Stimulated activated CD8-positive, alpha-beta memory T cell treated with anti-CD3 and anti-CD28 coated beads, Interleukin-4, amount 100 ng/mL, for 24 hours (primary cell): ENCODE measurements around the gene ZNF827.

ENCODE experiments used
- DNase-seq: peaks from one replicate; pipeline ENCODE4 v3.0.0-alpha.2; 2020; ENCODE audit warnings: low read depth

Gene ZNF827

GRCh38 chr4:145935253-145936141, 3.1 kb downstream of the ZNF827 start:
- peak; percentile 11 for DNase-seq

- no peak for DNase-seq
These were observed 4.1 kb downstream of the ZNF827 start for GRCh38 chr4:145934434-145935047.

DNA sequence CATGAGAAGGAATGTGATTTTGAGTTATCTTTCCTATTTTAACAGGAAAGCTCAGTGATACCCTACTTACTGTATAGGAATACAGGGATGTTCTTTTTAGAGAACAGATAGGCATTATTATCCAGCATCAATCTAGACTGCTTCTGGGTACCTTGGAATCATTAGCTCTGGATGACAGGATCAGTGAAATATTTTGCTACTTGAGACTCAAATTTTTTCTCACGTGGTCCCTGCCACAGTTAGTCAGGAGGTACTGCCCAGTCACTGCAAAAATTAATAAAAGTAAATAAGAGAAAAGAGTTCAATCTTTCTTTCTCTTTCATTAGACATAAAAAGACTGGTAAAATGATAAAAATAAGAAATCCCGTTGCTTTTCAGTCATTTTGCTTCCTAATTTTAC, 5.5 kb downstream of the ZNF827 start:
- DNase-seq = no peak

- DNase-seq = no peak
These were observed 7.2 kb downstream of the ZNF827 start for GRCh38 chr4:145931403-145931802.

DNA sequence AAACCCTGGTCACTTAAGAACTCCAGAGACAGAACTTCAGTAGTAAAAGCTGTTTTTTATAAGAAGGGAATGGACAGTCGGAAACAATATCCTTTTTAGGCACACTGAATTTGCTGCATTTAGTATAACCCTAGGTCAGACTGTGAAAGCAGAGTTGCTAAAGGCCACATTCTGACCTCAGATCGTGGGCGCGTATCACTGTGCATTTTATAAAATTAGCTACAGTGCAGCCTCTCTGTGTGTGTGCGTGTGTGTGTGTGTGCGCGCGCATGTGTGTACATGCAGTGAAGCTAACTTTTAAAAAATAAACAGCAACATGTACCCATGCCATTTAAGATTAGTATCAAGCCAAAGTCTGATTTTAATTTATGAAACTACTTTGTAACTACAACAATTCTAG, 8.0 kb downstream of the ZNF827 start:
- DNase-seq = no peak

DNA sequence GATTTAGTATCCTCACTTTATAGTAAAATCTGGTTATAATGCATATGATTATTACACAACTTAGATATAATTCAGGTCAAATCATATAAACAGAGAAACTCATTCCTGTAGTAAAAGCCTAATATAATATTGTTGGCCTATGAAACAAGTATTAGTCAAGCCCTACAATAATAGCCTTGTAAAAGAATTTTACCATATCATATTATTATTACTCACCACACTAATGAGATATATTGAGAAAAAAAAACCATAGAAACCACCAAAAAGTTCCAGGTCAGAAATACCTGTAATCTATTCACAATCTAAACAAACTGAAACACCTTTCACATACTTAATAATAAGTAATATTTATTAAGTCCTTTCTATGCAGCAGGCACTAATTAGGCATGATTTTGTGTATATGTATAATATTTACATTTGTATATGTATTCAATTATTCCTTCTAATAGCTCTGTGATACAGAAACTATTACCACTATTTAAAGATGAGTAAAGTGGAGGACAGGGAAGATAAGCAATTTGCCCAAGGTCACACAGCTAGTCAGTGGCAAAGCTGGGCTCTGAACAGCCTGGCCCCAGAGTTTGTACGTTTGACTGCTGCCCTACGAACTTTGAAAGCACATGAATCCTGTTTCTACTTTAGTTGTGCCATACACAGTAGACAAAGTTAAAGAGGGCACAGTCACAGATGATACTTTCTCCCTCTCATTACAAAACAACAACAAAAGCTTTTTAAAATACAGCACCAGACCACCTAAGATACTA, 9.0 kb downstream of the ZNF827 start:
- DNase-seq = no peak

DNA sequence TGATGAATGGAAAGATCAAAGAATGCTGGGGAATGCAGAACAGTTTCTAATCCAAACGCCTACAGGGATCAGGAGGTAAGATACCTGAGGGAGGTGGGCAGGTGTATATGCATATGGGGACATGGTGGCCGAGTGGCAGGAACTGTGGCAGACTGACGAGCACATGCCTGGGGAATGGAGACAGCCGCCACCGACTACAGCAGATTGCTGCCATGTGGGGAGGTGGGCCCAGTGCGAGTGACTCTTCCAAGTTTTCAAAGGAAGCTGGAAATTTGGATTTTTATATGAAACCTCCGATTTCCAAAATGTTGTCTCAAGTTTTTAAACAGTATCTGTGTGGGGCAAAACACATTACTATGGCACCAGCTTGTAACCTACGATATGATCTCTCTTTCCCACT, 9.9 kb downstream of the ZNF827 start:
- no peak for DNase-seq

- no peak for DNase-seq
These were observed 11.6 kb downstream of the ZNF827 start for GRCh38 chr4:145927030-145927429.

DNA sequence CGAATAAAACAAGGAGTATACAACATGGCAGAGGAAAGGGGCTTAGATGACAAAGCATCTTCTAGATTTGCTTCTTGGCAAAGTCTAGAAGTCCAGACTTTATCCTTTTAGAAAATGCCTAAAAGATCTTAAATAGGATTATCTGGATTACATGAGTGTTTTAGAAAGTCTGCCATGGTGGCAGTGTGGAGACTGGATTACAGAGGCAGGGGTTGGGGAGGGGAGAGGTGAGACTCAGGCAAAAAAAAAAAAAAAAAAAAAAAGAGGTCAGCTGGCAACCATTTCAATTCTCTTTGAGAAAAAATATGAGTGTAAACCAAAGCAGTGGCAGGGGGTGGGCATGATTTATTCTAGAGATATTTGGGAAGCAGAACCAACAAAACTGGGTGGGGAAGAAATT, 17.4 kb downstream of the ZNF827 start:
- DNase-seq = no peak

- no peak for DNase-seq
These were observed 18.4 kb downstream of the ZNF827 start for GRCh38 chr4:145920205-145920604.

DNA sequence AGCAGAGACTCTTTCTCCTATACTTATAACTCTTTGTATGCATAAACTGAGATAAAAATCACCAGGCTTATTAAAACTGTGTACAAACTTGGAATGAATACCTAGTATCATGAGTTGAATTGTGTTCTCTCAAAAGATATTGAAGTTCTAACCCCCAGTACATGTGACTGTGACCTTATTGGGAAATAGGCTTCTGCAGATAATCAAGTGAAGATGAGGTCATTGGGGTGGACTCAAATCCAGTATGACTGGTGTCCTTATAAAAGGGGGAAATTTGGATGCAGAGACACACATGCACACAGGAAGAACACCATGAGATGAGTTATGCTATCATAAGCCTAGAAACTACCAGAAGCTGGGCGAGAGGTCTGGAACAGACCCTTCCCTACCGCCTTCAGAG, 26.2 kb downstream of the ZNF827 start:
- no peak for DNase-seq

DNA sequence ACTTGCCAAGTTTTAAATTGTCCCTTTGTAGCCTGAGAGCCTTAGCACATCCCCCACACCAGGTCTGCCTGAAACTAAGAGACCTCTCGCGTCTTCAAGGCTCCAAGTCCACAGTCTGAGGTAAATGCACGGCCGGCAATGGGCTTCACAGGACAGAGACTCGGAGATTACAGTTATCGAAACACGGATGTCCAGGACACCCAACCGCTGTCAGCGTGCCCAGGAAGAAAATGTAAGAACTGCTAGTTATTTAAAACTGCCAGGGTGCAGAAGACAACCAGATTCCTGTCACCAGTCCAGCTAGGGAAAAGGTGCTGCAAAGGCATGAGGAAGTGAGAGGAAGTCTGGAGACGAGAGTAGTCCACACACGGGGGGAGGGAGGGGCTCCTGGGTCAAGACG, 28.9 kb downstream of the ZNF827 start:
- DNase-seq = no peak

DNA sequence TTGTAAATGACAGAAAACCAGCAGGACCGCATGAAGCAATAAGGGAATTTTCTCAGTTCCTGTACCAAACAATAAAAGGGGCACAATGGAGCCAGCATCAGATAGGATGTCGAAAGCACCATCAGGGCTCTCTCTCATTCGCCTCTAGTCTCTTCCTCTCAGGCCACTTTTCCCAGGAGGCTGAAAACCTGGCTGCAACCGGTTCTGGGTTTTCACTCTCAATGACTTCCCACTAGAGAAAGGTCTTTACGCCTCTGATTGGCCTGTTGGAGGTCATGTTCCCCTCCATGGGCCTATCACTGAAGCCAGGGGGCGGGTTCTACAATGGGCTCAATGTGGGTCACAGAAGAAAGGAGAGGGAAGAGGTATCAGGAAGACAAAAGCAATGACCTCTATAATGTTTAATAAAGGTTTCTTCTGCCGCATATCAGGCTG, 29.3 kb downstream of the ZNF827 start:
- DNase-seq = no peak

DNA sequence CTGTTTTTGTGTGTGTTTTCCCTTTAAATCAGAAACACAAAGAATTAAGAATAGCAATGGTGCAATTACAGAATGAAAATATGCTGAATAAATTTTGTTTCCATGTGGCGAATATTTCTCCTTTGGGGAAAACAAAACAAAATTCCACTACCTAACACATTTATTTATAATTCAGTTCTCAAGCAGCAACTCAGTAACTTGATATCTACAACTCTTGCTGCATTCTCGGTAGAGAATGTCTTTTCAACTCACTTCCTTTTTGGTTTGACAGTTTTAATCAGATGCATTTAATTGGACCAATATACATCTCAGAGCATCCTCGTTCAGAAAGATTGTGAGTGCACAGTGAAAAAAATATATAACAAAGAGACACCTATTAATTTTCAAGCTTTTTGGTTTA, 30.8 kb downstream of the ZNF827 start:
- no peak for DNase-seq

DNA sequence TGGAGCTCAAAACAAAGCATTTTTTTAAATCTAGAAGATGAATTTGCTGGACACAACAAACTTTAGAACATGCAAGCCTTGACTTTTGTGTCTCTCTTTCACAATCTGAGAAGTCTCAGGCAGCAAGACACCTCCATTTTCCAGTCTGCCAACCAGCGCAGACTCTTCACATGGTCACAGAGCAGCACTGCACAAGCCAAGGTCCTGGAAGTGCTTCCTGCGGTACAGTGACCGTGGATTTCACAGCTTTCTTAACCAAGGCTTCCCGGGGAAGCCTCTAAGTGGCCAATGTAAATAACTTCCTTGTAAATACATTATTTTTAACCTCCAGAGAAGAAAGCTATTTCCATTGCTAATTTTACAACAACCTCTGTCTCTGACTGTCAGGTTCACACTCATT, 31.2 kb downstream of the ZNF827 start:
- DNase-seq = no peak

DNA sequence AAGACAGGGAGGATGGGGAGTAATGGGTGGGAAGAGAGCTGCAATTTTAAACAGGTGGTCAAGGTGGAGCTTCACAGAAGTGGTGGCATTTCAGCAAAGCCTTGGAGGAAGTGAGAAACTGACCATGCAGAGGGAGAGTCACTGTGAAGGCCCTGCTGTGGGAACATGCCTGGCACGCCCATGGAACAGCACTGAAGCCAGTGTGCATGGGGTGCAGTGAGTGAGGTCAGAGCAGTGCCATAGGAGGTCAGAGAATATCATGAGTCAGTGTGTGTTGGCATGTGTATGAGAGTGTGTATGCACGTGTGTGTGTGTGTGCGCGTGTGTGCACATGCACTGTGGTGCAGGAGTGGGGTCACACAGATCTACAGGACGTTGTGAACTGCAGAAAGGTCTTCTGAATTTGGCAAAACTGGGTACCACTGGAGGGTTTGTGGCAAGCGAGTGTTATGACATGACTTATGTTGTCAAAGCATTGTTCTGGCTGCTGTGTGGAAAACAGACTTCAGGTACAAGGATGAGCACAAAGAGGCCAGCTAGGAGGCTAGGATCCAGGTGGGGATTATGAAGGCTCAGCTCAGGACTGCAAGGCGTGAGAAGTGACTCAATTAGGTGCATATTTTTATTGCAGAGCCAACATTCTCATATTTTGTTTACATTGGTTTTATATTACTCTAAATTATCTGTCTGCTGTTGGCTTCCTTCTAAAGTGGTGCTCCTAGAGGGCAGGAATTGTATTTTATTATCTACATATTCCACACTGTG, 34.0 kb downstream of the ZNF827 start:
- DNase-seq = no peak

GRCh38 chr4:145902522-145902921, 36.1 kb downstream of the ZNF827 start:
- no peak for DNase-seq

GRCh38 chr4:145899886-145900460, 38.6 kb downstream of the ZNF827 start:
- DNase-seq = no peak

- no peak for DNase-seq
These were observed 39.6 kb downstream of the ZNF827 start for GRCh38 chr4:145898926-145899531.

- DNase-seq = no peak
These were observed 40.2 kb downstream of the ZNF827 start for GRCh38 chr4:145898466-145898865.

DNA sequence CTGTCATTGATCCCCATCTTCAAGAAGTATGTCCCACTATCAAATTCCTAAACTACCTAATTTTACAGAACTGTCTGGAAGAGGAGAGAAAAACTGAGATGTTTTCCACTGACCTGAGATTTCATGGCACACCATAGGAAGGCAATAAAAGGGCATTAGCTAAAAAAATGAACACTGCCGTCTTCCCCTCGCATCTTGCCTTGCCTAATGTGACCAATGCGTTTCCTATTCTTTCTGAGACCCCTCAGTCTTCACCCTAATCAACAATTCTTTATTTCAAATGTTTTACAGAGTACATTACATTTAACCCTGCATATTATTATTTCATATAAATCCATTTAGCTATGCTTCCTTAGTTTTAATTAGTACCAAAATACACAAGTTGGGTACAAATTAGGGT, 43.6 kb downstream of the ZNF827 start:
- no peak for DNase-seq
